Measurements from ENCODE around the gene CIT. TPM values are rescaled to one million over a fixed set of nuclear protein-coding genes. Genes with fewer than 3 reads are reported as not detected.

The CIT gene
- total RNA-seq, 2 experiments from 2014 or later: 43.3 to 48.4 TPM

GRCh38 chr12:119686355-119686754 is 190.8 kb downstream of the CIT start:
- Mint-ChIP-seq H3K4me3 (no peak overlapping the region), H3K27me3 (no peaks in the 10 kb centered on the region), H3K27ac (no peak overlapping the region), H3K9me3 (no peaks in the 10 kb centered on the region), H3K4me1 (ENCODE audit: low read depth) (peaks cover 13% of the 10 kb centered on the region), H3K36me3 (ENCODE audit: low read depth) (peaks cover 10% of the 10 kb centered on the region)
- intact Hi-C loops (cut with micrococcal nuclease): no loop called here
- DNase-seq: no peak
- CTCF ChIA-PET: no interaction called here
- no peak for ATAC-seq
- POLR2A ChIA-PET: interaction anchor here (1.0 kb wide), 1 partner anchor 37 kb away, joined by 3 read pairs; no protein-coding TSS in a partner anchor
- TF ChIP-seq, protein P1, sequence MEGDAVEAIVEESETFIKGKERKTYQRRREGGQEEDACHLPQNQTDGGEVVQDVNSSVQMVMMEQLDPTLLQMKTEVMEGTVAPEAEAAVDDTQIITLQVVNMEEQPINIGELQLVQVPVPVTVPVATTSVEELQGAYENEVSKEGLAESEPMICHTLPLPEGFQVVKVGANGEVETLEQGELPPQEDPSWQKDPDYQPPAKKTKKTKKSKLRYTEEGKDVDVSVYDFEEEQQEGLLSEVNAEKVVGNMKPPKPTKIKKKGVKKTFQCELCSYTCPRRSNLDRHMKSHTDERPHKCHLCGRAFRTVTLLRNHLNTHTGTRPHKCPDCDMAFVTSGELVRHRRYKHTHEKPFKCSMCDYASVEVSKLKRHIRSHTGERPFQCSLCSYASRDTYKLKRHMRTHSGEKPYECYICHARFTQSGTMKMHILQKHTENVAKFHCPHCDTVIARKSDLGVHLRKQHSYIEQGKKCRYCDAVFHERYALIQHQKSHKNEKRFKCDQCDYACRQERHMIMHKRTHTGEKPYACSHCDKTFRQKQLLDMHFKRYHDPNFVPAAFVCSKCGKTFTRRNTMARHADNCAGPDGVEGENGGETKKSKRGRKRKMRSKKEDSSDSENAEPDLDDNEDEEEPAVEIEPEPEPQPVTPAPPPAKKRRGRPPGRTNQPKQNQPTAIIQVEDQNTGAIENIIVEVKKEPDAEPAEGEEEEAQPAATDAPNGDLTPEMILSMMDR (IDR thresholded peaks at IDR 0.05): no peak

GRCh38 chr12:119685375-119685774 is 191.7 kb downstream of the CIT start:
- H3K4me1 Mint-ChIP-seq (ENCODE audit: low read depth): peaks cover 13% of the 10 kb centered on the region
- peaks cover 11% of the 10 kb centered on the region for H3K36me3 Mint-ChIP-seq (ENCODE audit: low read depth)
- no peak for ATAC-seq
- TF ChIP-seq, protein P1 (IDR thresholded peaks at IDR 0.05): no peak
- no peak overlapping the region for H3K4me3 Mint-ChIP-seq
- DNase-seq: no peak
- H3K27me3 Mint-ChIP-seq: no peaks in the 10 kb centered on the region
- POLR2A ChIA-PET: no interaction called here
- CTCF ChIA-PET: interaction anchor here (0.7 kb wide), 1 partner anchor 1328 kb away, joined by 3 read pairs; no protein-coding TSS in a partner anchor
- intact Hi-C loops (cut with micrococcal nuclease): no loop called here
- no peak overlapping the region for H3K27ac Mint-ChIP-seq
- no peaks in the 10 kb centered on the region for H3K9me3 Mint-ChIP-seq

DNA sequence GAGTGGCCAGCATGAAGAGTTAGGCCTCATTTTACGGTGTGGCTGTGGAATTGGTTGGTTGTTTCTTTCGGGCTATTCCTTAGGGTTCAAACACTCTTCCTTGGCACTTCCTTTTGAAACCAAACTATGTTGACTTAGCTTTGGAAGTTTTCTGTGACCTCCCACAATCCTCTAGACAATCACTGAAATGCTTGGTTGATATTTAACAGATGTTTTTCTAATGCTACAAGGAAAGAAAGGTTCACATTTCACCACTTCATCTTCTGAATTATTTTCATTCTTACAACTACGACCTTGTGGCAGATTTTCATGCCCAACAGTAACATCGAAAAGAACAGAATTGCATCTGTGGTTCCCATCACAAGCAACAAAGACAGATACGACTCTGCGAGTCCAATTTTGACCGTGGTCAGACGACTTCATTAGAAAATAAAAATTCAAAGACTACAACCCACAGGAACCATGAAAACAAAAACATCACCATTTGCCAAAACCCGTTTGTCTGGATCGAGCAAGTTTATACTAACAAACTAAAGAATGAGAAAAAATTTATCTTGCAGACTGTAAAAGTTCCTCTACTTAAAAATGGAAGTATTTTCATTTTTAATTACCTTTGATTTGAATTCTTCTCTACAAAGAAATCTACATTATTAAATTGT is 192.3 kb downstream of the CIT start:
- no peak for ATAC-seq
- TF ChIP-seq, protein P1 (IDR thresholded peaks at IDR 0.05): no peak
- POLR2A ChIA-PET: no interaction called here
- H3K27me3 Mint-ChIP-seq: no peaks in the 10 kb centered on the region
- intact Hi-C loops (cut with micrococcal nuclease): no loop called here
- H3K4me1 Mint-ChIP-seq (ENCODE audit: low read depth): peaks cover 13% of the 10 kb centered on the region
- no peak for DNase-seq
- no peak overlapping the region for H3K27ac Mint-ChIP-seq
- H3K9me3 Mint-ChIP-seq: no peaks in the 10 kb centered on the region
- no peak overlapping the region for H3K4me3 Mint-ChIP-seq
- CTCF ChIA-PET: interaction anchor here (0.7 kb wide), 1 partner anchor 1328 kb away, joined by 3 read pairs; no protein-coding TSS in a partner anchor
- peaks cover 13% of the 10 kb centered on the region for H3K36me3 Mint-ChIP-seq (ENCODE audit: low read depth)

- no peak overlapping the region for H3K4me3 Mint-ChIP-seq
- ATAC-seq (no peak), DNase-seq (no peak)
- H3K36me3 Mint-ChIP-seq (ENCODE audit: low read depth): peaks cover 18% of the 10 kb centered on the region
- ChIA-PET POLR2A (no interaction called here), CTCF (no interaction called here)
- no peaks in the 10 kb centered on the region for H3K9me3 Mint-ChIP-seq
- peaks cover 13% of the 10 kb centered on the region for H3K4me1 Mint-ChIP-seq (ENCODE audit: low read depth)
- intact Hi-C loops (cut with micrococcal nuclease): no loop called here
- H3K27ac Mint-ChIP-seq: no peak overlapping the region
- TF ChIP-seq, protein P1 (IDR thresholded peaks at IDR 0.05): no peak
- H3K27me3 Mint-ChIP-seq: no peaks in the 10 kb centered on the region
Observed at GRCh38 chr12:119683816-119684215, 193.3 kb downstream of the CIT start.

GRCh38 chr12:119683413-119683812 is 193.7 kb downstream of the CIT start:
- Mint-ChIP-seq H3K9me3 (no peaks in the 10 kb centered on the region), H3K27ac (peak overlapping the region; percentile 10), H3K36me3 (ENCODE audit: low read depth) (peaks cover 21% of the 10 kb centered on the region), H3K4me1 (ENCODE audit: low read depth) (peaks cover 13% of the 10 kb centered on the region), H3K27me3 (no peaks in the 10 kb centered on the region), H3K4me3 (no peak overlapping the region)
- ATAC-seq: no peak
- TF ChIP-seq, protein P1 (IDR thresholded peaks at IDR 0.05): no peak
- POLR2A ChIA-PET: no interaction called here
- intact Hi-C loops (cut with micrococcal nuclease): no loop called here
- CTCF ChIA-PET: no interaction called here
- no peak for DNase-seq

All from activated CD8-positive, alpha-beta T cell treated with anti-CD3 and anti-CD28 coated beads for 36 hours (primary cell).